Epithelial cell of prostate (primary cell): ENCODE measurements around the gene PKN1.

Source experiments
- DNase-seq: peaks from one replicate; pipeline ENCODE4 v3.0.0-alpha.2; 2011; ENCODE audit warnings: low read depth, low spot score
- H3K27ac ChIP-seq: fragments of 450-650 bp; 2 replicates; pipeline ENCODE4 v1.5.1; 2017; ENCODE audit warnings: mild to moderate bottlenecking

The PKN1 gene

GRCh38 chr19:14405758-14406644, 27.1 kb upstream of the PKN1 start:
- peak overlapping the region; percentile 20 for H3K27ac ChIP-seq
- DNase-seq = no peak

GRCh38 chr19:14406645-14407401, 26.3 kb upstream of the PKN1 start:
- H3K27ac ChIP-seq = no peak overlapping the region
- no peak for DNase-seq

- no peak for DNase-seq
These were observed 25.3 kb upstream of the PKN1 start for GRCh38 chr19:14407605-14408484.

DNA sequence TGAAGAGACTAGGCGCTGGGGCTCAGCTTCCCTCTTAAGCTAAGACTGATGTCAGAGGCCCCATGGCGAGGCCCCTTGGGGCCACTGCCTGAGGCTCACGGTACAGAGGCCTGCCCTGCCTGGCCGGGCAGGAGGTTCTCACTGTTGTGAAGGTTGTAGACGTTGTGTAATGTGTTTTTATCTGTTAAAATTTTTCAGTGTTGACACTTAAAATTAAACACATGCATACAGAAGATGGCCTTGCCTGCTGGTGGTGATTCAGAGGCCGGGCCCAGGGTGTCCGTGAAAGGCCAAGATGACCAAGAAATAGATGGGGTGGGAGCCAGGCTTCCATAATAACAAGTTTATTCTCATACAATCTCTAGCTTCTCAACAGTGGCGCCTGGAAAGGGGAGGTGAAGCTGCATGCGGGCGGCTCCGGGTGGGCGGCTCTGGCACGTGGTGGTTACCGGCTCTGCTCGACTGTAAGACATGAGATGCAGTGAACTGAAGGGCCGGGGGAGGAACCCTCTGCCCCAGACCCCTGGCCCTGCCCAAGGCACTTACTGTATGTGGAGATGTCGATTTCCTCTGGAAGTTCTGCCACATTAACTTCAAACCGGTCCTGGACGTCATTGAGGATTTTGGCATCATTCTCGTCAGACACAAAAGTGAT, 24.5 kb upstream of the PKN1 start:
- no peak for DNase-seq
- no peak overlapping the region for H3K27ac ChIP-seq

More at GRCh38 chr19:14407605-14408484, 25.3 kb upstream of the PKN1 start:
- H3K27ac ChIP-seq = no peak overlapping the region

GRCh38 chr19:14409146-14410023, 23.7 kb upstream of the PKN1 start:
- H3K27ac ChIP-seq = no peak overlapping the region
- no peak for DNase-seq

GRCh38 chr19:14410091-14411051, 22.7 kb upstream of the PKN1 start:
- no peak for DNase-seq
- no peak overlapping the region for H3K27ac ChIP-seq

DNA sequence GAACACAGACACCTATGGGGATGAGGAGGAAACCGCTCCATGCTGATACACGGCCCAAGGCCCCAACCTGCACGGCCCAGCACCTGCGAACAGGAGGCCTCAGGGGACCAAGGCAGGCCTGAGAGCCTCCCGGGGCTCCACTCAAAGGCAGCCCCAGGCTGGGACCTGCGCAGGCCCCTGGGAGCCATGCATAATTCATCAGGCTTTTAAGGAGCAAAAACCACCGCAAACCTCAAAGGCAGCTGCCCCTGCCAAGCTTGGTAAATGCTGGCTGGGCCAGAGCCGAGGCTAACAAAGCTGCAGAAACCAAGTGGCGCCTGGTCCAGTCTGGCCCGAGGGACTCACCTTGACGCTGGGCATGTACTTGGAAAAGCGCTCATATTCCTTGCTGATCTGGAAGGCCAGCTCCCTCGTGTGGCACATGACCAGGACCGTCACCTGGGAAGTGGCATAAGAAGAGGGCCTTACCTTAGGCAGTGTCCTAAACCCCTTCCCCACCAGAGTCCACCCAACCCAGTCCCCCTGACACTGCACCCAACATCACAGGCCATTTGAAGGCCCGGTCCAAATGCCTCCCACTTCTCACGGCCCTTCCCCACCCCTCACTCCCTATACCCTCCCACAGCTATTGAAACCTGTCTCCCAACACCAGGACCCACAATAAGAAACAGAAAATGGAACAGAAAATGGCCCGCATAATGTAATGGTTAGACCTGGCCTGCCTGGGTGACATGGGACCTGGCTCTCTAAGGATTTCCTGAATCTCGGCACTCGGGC, 21.8 kb upstream of the PKN1 start:
- no peak for DNase-seq

DNA sequence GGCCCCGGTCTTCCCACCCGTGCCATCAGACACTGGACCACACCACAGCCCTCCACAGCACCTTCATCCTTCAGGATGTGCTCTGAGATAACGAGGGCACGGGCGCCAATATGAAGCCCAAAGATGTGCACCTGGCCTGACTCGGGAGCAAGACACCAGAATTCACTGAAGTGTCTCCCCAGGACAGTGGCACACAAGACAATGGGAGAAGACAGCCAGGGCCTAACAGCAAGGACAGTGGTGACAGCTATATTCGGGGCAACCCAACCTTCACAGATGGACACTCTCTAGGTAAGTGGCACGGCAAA, 21.2 kb upstream of the PKN1 start:
- no peak overlapping the region for H3K27ac ChIP-seq
- no peak for DNase-seq

More for the DNA sequence above, 21.8 kb upstream of the PKN1 start:
- no peak overlapping the region for H3K27ac ChIP-seq

- no peak overlapping the region for H3K27ac ChIP-seq
- no peak for DNase-seq
These were observed 20.6 kb upstream of the PKN1 start for GRCh38 chr19:14412324-14412995.

- no peak overlapping the region for H3K27ac ChIP-seq
- no peak for DNase-seq
These were observed 20.0 kb upstream of the PKN1 start for GRCh38 chr19:14412996-14413692.

DNA sequence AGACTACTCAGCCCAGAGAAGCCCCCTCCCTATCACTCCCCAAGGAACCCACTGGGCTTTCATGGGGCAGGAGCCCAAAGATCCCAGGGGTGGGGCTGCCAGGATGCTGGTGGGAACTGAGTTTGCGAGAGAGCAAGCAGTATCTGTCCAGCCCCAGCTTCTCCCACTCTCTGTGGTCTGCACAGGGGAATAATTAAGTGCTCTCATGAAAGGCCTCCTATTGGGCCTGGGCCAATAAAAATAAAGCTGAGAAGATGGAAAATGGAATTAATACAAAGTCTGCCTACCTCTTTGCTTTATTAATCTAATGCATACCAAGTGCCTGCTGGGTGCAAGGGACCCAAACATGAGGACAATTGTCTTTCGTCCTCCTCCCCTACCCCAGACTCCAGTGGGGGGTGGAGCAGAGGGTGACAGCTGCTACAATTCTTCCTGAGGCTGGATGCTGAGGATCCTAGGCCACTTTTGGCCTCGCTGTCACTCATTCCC, 19.4 kb upstream of the PKN1 start:
- no peak overlapping the region for H3K27ac ChIP-seq
- DNase-seq = no peak

GRCh38 chr19:14414926-14415690, 18.0 kb upstream of the PKN1 start:
- no peak overlapping the region for H3K27ac ChIP-seq
- DNase-seq = no peak

- H3K27ac ChIP-seq = peak overlapping the region; percentile 83
- no peak for DNase-seq
These were observed 16.3 kb upstream of the PKN1 start for GRCh38 chr19:14416817-14417231.

DNA sequence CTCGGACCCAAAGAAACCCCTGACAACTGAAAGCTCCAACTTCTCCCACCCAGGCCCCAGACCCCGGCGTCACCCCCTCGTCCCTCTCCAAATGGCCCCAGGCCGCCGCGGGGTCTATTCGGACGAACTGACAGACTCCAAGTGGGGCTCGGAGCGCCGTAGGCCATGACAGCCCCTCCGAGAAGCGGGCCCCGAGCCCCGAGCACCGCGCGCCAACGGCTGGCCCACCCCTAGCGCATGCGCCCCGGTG, 14.3 kb upstream of the PKN1 start:
- DNase-seq = no peak
- peak overlapping the region; percentile 83 for H3K27ac ChIP-seq

DNA sequence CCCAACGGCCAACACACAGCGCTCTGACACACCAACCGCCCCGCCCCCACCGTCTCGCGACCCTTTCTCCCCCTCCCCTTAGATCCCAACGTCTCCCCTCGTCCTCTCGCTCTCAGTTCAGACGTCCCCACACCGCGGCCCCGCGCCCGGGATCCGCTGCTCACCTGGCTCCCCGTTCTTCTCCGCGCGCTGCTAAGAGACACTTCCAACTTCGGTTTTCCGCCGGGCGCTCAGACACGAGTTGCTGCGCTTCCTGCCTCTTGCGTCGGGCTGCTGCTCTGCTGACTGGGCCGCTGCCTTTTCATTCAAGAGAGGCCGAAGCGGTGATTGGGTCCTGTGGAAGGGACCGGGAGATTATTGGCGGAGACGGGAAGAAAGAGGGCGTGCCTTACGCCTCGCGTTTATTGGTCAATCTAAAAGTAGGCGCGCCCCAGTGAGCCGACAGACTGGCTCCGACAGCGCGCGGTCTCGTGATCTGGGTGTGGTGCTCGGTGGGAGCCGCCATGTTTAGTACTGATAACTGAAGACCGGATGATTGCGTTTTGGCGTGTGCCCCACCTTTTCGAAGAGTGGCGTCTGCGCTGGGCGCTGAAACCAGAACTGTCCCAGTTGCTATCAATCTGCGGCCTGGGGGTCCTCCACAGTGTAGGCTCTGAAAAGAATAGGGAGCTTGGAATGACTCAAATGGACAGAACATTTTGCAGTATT, 13.8 kb upstream of the PKN1 start, which contains the start of gene DDX39A:
TSS of gene DDX39A (minus strand) at position 236 of the 708 bp plus-strand sequence. CDS start 6,121 bp downstream, outside the sequence.
- peak within 1 kb of the TSS; percentile 83 for H3K27ac ChIP-seq
- peak; percentile 98 for DNase-seq
